ENCODE results near the gene C1QTNF8. TPM values are rescaled to one million over a fixed set of nuclear protein-coding genes. Genes with fewer than 3 reads are reported as not detected.
A peak's percentile ranks its signal among the peaks of the same experiment; 100 is the strongest.

C1QTNF8 gene
- total RNA-seq, 1 donor from 2014 or later = not detected

GRCh38 chr16:1098266-1098991 lies 2.4 kb upstream of the C1QTNF8 start:
- no peak overlapping the region for H3K27ac Mint-ChIP-seq
- H3K27me3 Mint-ChIP-seq = no peaks in the 10 kb centered on the region
- DNase-seq (no peak), ATAC-seq (ENCODE audit: low read depth) (no peak)
- no peaks in the 10 kb centered on the region for H3K4me1 Mint-ChIP-seq
- no peaks in the 10 kb centered on the region for H3K36me3 Mint-ChIP-seq (ENCODE audit: low read depth)
- intact Hi-C loops (cut with micrococcal nuclease) = no loop called here
- H3K4me3 Mint-ChIP-seq = no peak overlapping the region
- no peaks in the 10 kb centered on the region for H3K9me3 Mint-ChIP-seq
- ChIA-PET CTCF (no interaction called here), POLR2A (no interaction called here)
- TF ChIP-seq CTCF (IDR thresholded peaks at IDR 0.05) = no peak

GRCh38 chr16:1097800-1098199 lies 1.8 kb upstream of the C1QTNF8 start:
- ATAC-seq (ENCODE audit: low read depth) (no peak), DNase-seq (no peak)
- Mint-ChIP-seq H3K36me3 (ENCODE audit: low read depth) (no peaks in the 10 kb centered on the region), H3K4me3 (no peak overlapping the region), H3K9me3 (no peaks in the 10 kb centered on the region), H3K4me1 (no peaks in the 10 kb centered on the region), H3K27me3 (no peaks in the 10 kb centered on the region), H3K27ac (no peak overlapping the region)
- ChIA-PET POLR2A (no interaction called here), CTCF (no interaction called here)
- TF ChIP-seq CTCF (IDR thresholded peaks at IDR 0.05) = no peak
- intact Hi-C loops (cut with micrococcal nuclease) = no loop called here

- TF ChIP-seq CTCF (IDR thresholded peaks at IDR 0.05) = no peak
- H3K36me3 Mint-ChIP-seq (ENCODE audit: low read depth) = no peaks in the 10 kb centered on the region
- no peak overlapping the region for H3K27ac Mint-ChIP-seq
- ATAC-seq (ENCODE audit: low read depth) = peak; percentile 28
- no peaks in the 10 kb centered on the region for H3K4me1 Mint-ChIP-seq
- ChIA-PET CTCF (no interaction called here), POLR2A (no interaction called here)
- no peak for DNase-seq
- no peak overlapping the region for H3K4me3 Mint-ChIP-seq
- intact Hi-C loops (cut with micrococcal nuclease) = no loop called here
- no peaks in the 10 kb centered on the region for H3K9me3 Mint-ChIP-seq
- no peaks in the 10 kb centered on the region for H3K27me3 Mint-ChIP-seq
Observed at GRCh38 chr16:1097156-1097555, 1.1 kb upstream of the C1QTNF8 start.

GRCh38 chr16:1095450-1096168 lies 435 bp downstream of the C1QTNF8 start:
- no peak overlapping the region for H3K4me3 Mint-ChIP-seq
- intact Hi-C loops (cut with micrococcal nuclease) = no loop called here
- POLR2A ChIA-PET = no interaction called here
- DNase-seq = no peak
- no peaks in the 10 kb centered on the region for H3K9me3 Mint-ChIP-seq
- no peaks in the 10 kb centered on the region for H3K4me1 Mint-ChIP-seq
- H3K27me3 Mint-ChIP-seq = no peaks in the 10 kb centered on the region
- no peak for ATAC-seq (ENCODE audit: low read depth)
- H3K36me3 Mint-ChIP-seq (ENCODE audit: low read depth) = no peaks in the 10 kb centered on the region
- CTCF ChIA-PET = no interaction called here
- TF ChIP-seq CTCF (IDR thresholded peaks at IDR 0.05) = no peak
- H3K27ac Mint-ChIP-seq = no peak overlapping the region

- no peak for DNase-seq
- no peaks in the 10 kb centered on the region for H3K9me3 Mint-ChIP-seq
- ChIA-PET CTCF (no interaction called here), POLR2A (no interaction called here)
- H3K4me3 Mint-ChIP-seq = no peak overlapping the region
- ATAC-seq (ENCODE audit: low read depth) = no peak
- H3K36me3 Mint-ChIP-seq (ENCODE audit: low read depth) = no peaks in the 10 kb centered on the region
- H3K4me1 Mint-ChIP-seq = no peaks in the 10 kb centered on the region
- no peak overlapping the region for H3K27ac Mint-ChIP-seq
- intact Hi-C loops (cut with micrococcal nuclease) = no loop called here
- no peaks in the 10 kb centered on the region for H3K27me3 Mint-ChIP-seq
- no peak for TF ChIP-seq CTCF (IDR thresholded peaks at IDR 0.05)
Observed at GRCh38 chr16:1094601-1095449, 1.2 kb downstream of the C1QTNF8 start.

All from activated B cell treated with CpG ODN at 0.5 μM for 24 hours (primary cell).